Measurements from ENCODE around the gene PEX3.

Gene PEX3

GRCh38 chr6:143540192-143540591 lies 89.6 kb downstream of the PEX3 start:
- no peak for DNase-seq

Data from activated CD4-positive, alpha-beta T cell treated with anti-CD3 and anti-CD28 coated beads, Interleukin-2, amount 50 U/mL, for 48 hours (primary cell).